ENCODE data around the gene ATG4A.

The ATG4A gene

GRCh38 chrX:108168961-108169740 lies 77.6 kb downstream of the ATG4A start:
- no peak for DNase-seq (ENCODE audit: low read depth, low spot score)

GRCh38 chrX:108169768-108170167 lies 78.2 kb downstream of the ATG4A start:
- DNase-seq (ENCODE audit: low read depth, low spot score): no peak

DNA sequence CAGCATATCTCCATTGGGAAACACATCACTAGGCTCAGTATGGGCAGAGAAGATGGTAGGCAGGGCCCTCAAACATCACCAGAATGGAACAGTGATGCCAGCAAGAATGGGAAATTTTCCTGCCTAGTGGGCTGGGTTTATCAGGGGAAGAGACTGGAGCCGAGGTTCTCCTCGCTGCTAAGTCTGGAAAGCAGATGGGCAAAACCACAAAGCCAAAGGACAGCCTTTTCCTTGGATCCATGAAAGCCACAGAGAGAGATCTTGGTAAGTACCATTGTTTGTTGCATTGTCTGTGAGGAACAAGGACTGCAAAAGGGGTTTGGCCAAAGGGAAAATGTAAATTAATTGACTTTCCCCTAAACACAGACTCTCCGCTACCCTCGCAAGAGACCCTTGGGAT lies 80.1 kb downstream of the ATG4A start:
- no peak for DNase-seq (ENCODE audit: low read depth, low spot score)

GRCh38 chrX:108173874-108174273 lies 82.3 kb downstream of the ATG4A start:
- DNase-seq (ENCODE audit: low read depth, low spot score): no peak

- DNase-seq (ENCODE audit: low read depth, low spot score): no peak
Measured at GRCh38 chrX:108177351-108178142, 86.0 kb downstream of the ATG4A start.

DNA sequence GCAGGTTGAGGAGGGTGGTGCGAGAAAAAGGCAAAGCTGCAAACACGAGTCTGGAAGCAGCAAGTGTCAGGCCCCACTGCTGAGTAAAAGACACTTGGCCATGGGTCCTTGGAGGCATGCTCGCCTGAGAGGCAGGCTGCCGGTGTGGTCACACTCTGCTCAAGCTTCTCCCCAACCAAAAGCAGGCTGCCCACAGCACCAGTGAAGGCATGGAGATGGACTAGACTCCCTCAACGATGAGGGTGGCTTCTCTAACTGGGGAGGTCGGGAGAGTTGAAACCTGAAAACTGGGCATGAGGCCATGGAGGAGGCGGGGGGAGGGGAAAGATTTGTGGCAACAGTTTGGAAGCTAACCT lies 86.5 kb downstream of the ATG4A start:
- no peak for DNase-seq (ENCODE audit: low read depth, low spot score)

- DNase-seq (ENCODE audit: low read depth, low spot score): no peak
Measured at GRCh38 chrX:108186811-108187210, 95.2 kb downstream of the ATG4A start.

- DNase-seq (ENCODE audit: low read depth, low spot score): no peak
Measured at GRCh38 chrX:108198420-108198819, 106.8 kb downstream of the ATG4A start.

GRCh38 chrX:108199041-108199440 lies 107.5 kb downstream of the ATG4A start:
- no peak for DNase-seq (ENCODE audit: low read depth, low spot score)

GRCh38 chrX:108199691-108200090 lies 108.1 kb downstream of the ATG4A start:
- no peak for DNase-seq (ENCODE audit: low read depth, low spot score)

DNA sequence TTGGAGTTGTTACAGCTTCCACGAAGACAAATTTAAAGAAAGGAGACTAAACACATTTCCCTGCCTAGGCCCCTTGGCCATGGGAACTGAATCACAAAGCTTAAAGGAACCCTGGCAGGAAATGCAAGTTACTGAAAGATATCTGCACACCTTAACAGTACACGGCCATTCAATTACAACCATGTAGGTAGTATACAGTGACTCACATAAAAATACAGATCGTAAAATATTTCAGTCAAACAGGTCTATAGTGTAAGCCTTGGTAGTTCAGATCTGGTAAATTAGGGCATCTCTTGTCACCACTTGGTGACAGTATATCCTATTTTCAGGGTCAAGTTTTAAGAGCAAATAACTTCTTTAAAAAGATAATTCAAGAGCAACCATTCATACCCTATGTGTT lies 112.0 kb downstream of the ATG4A start:
- no peak for DNase-seq (ENCODE audit: low read depth, low spot score)
